Measurements from ENCODE around the gene SLC38A1.
"Not testable (repeated sequence)": the region's sequence is repeated elsewhere in the genome, so short reads cannot be mapped to it uniquely, and the experiment has no call there.

The SLC38A1 gene

GRCh38 chr12:46259713-46260112 is 9.1 kb downstream of the SLC38A1 start:
- no peak for TF ChIP-seq CTCF (IDR thresholded peaks at IDR 0.05; ENCODE audit: control insufficient read depth, extremely low read depth, insufficient read depth)
- peak overlapping the region; percentile 2; the same call in 1 of the 2 replicates for H3K4me3 ChIP-seq (ENCODE audit: low read depth, low read length)
- no peak for DNase-seq (ENCODE audit: low read depth)

- DNase-seq (ENCODE audit: low read depth) = peak; percentile 99
- TF ChIP-seq CTCF (IDR thresholded peaks at IDR 0.05; ENCODE audit: control insufficient read depth, extremely low read depth, insufficient read depth) = no peak
- H3K4me3 ChIP-seq (ENCODE audit: low read depth, low read length) = no peak overlapping the region
Measured at GRCh38 chr12:46259071-46259470, 9.8 kb downstream of the SLC38A1 start.

- no peak overlapping the region for H3K4me3 ChIP-seq (ENCODE audit: low read depth, low read length)
- no peak for DNase-seq (ENCODE audit: low read depth)
- no peak for TF ChIP-seq CTCF (IDR thresholded peaks at IDR 0.05; ENCODE audit: control insufficient read depth, extremely low read depth, insufficient read depth)
Measured at GRCh38 chr12:46258129-46258528, 10.7 kb downstream of the SLC38A1 start.

GRCh38 chr12:46256942-46257341 is 11.9 kb downstream of the SLC38A1 start:
- no peak overlapping the region for H3K4me3 ChIP-seq (ENCODE audit: low read depth, low read length)
- no peak for TF ChIP-seq CTCF (IDR thresholded peaks at IDR 0.05; ENCODE audit: control insufficient read depth, extremely low read depth, insufficient read depth)
- DNase-seq (ENCODE audit: low read depth) = no peak

GRCh38 chr12:46253544-46254162 is 15.2 kb downstream of the SLC38A1 start:
- DNase-seq (ENCODE audit: low read depth) = no peak
- no peak overlapping the region for H3K4me3 ChIP-seq (ENCODE audit: low read depth, low read length)
- TF ChIP-seq CTCF (IDR thresholded peaks at IDR 0.05; ENCODE audit: control insufficient read depth, extremely low read depth, insufficient read depth) = no peak

GRCh38 chr12:46251994-46252393 is 16.8 kb downstream of the SLC38A1 start:
- H3K4me3 ChIP-seq (ENCODE audit: low read depth, low read length); DNase-seq (ENCODE audit: low read depth): not testable (repeated sequence)

- not testable (repeated sequence) for H3K4me3 ChIP-seq (ENCODE audit: low read depth, low read length); DNase-seq (ENCODE audit: low read depth)
Measured at GRCh38 chr12:46249960-46250359, 18.9 kb downstream of the SLC38A1 start.

- DNase-seq (ENCODE audit: low read depth) = no peak
- no peak overlapping the region for H3K4me3 ChIP-seq (ENCODE audit: low read depth, low read length)
- no peak for TF ChIP-seq CTCF (IDR thresholded peaks at IDR 0.05; ENCODE audit: control insufficient read depth, extremely low read depth, insufficient read depth)
Measured at GRCh38 chr12:46246021-46246700, 22.7 kb downstream of the SLC38A1 start.

Measured in LNCaP clone FGC (cell line).